ENCODE data around the gene GADL1. TPM values are rescaled to one million over a fixed set of nuclear protein-coding genes. Genes with fewer than 3 reads are reported as not detected.

GADL1 gene
- total RNA-seq, 1 experiment from 2014 or later = 0.09 TPM

GRCh38 chr3:30702038-30702827 is 192.2 kb downstream of the GADL1 start:
- Histone ChIP-seq H2BK5ac (ENCODE audit: insufficient read length, low read length) (no peak overlapping the region), H2BK15ac (ENCODE audit: low read depth, low read length) (no peak overlapping the region), H3K23me2 (ENCODE audit: insufficient read length, low read depth, low read length, poor library complexity, severe bottlenecking) (no peaks in the 10 kb centered on the region), H2BK120ac (ENCODE audit: low read depth, low read length, poor library complexity, severe bottlenecking) (no peak overlapping the region), H3T11ph (ENCODE audit: low read length) (no peak overlapping the region), H3K79me2 (ENCODE audit: insufficient read depth, low read length) (no peaks in the 10 kb centered on the region), H4K91ac (ENCODE audit: insufficient read length, low read depth, low read length) (no peak overlapping the region), H2BK12ac (ENCODE audit: insufficient read length, low read depth, low read length) (no peak overlapping the region), H2AK5ac (ENCODE audit: insufficient read length, low read length) (no peak overlapping the region), H4K5ac (ENCODE audit: insufficient read length, low read depth, low read length) (no peak overlapping the region), H3K4ac (ENCODE audit: low read depth, low read length) (no peak overlapping the region), H4K8ac (replicated peaks; ENCODE audit: insufficient read length, low read depth, low read length) (no peak overlapping the region), H4K20me1 (ENCODE audit: control insufficient read depth, insufficient read depth, insufficient read length) (no peaks in the 10 kb centered on the region), H3K23ac (ENCODE audit: insufficient read length, low read depth, low read length) (no peak overlapping the region), H3K27me3 (ENCODE audit: insufficient read depth, low read length) (no peaks in the 10 kb centered on the region), H3K9ac (ENCODE audit: extremely low read depth, insufficient read length, low read length) (no peak overlapping the region), H3K56ac (ENCODE audit: insufficient read length, low read depth, low read length) (no peak overlapping the region), H3K18ac (ENCODE audit: insufficient read length, low read depth, low read length) (no peak overlapping the region), H3K79me1 (ENCODE audit: insufficient read depth, low read depth, low read length, poor library complexity, severe bottlenecking) (no peaks in the 10 kb centered on the region), H3K9me3 (ENCODE audit: control insufficient read depth, low read depth, low read length) (peaks cover 12% of the 10 kb centered on the region), H2AFZ (ENCODE audit: low read length) (no peak overlapping the region), H3K14ac (ENCODE audit: insufficient read depth, low read length) (no peak overlapping the region), H3K4me1 (ENCODE audit: insufficient read depth, low read length) (peaks cover 5% of the 10 kb centered on the region), H3K4me2 (ENCODE audit: insufficient read depth, insufficient read length, low read length) (no peak overlapping the region), H3K27ac (ENCODE audit: insufficient read length, low read depth, low read length) (no peak overlapping the region), H2BK20ac (ENCODE audit: low read depth, low read length, poor library complexity, severe bottlenecking) (no peak overlapping the region)
- no peaks in the 10 kb centered on the region; the same call in 1 of the 2 replicates for H3K27me3 Mint-ChIP-seq (ENCODE audit: low read depth)
- H3K4me1 Mint-ChIP-seq = peaks cover 31 to 35% of the 10 kb centered on the region in 2 experiments
- H3K27ac Mint-ChIP-seq = peak overlapping the region in 1 of 3 experiments; percentile 72; a peak in 2 of 7 replicates
- DNase-seq = no peak
- peaks cover 46 to 52% (median 50%) of the 10 kb centered on the region in 3 experiments for H3K36me3 Mint-ChIP-seq (ENCODE audit: insufficient read depth in 1 of 3, low read depth in 3 of 3)
- no peak for TF ChIP-seq CTCF (conservative IDR thresholded peaks at IDR 0.05)
- H3K9me3 Mint-ChIP-seq = peaks cover 37 to 50% of the 10 kb centered on the region in 2 experiments
- H3K4me3 Mint-ChIP-seq = no peak overlapping the region

Data from H9 (cell line).